H9 (cell line): ENCODE results near the gene SLC12A8. TPM values are rescaled to one million over a fixed set of nuclear protein-coding genes. Genes with fewer than 3 reads are reported as not detected.

Source experiments
- DNase-seq: peaks from one replicate; pipeline ENCODE4 v3.0.0-alpha.2; 2017
- H2AFZ ChIP-seq: one replicate; pipeline ENCODE4 v1.6.1; 2013; ENCODE audit warnings: mild to moderate bottlenecking, low read length, control low read depth, moderate library complexity
- H2AK5ac ChIP-seq: 2 replicates; pipeline ENCODE4 v1.6.1; 2013; ENCODE audit warnings: low read length, control low read depth, mixed read lengths; ENCODE audit not compliant: insufficient read length
- H2BK120ac ChIP-seq: one replicate; pipeline ENCODE4 v1.6.1; 2013; ENCODE audit warnings: low read depth, mild to moderate bottlenecking, low read length, control low read depth, inconsistent platforms; ENCODE audit not compliant: poor library complexity, severe bottlenecking
- H2BK12ac ChIP-seq: 2 replicates; pipeline ENCODE4 v1.6.1; 2013; ENCODE audit warnings: low read length, control low read depth, mixed read lengths, low read depth; ENCODE audit not compliant: insufficient read length
- H2BK15ac ChIP-seq: 2 replicates; pipeline ENCODE4 v1.6.1; 2013; ENCODE audit warnings: low read depth, low read length, control low read depth
- H2BK20ac ChIP-seq: one replicate; pipeline ENCODE4 v1.6.1; 2013; ENCODE audit warnings: low read depth, mild to moderate bottlenecking, low read length, control low read depth, inconsistent platforms; ENCODE audit not compliant: poor library complexity, severe bottlenecking
- H2BK5ac ChIP-seq: 2 replicates; pipeline ENCODE4 v1.6.1; 2013; ENCODE audit warnings: low read length, control low read depth, mixed read lengths; ENCODE audit not compliant: insufficient read length
- H3K14ac ChIP-seq: 2 replicates; pipeline ENCODE4 v1.6.1; 2013; ENCODE audit warnings: low read length, control low read depth; ENCODE audit not compliant: insufficient read depth
- H3K18ac ChIP-seq: 2 replicates; pipeline ENCODE4 v1.6.1; 2013; ENCODE audit warnings: low read depth, mild to moderate bottlenecking, mixed read lengths, low read length, control low read depth; ENCODE audit not compliant: insufficient read length
- H3K23ac ChIP-seq: 2 replicates; pipeline ENCODE4 v1.6.1; 2013; ENCODE audit warnings: low read length, control low read depth, mixed read lengths, low read depth; ENCODE audit not compliant: insufficient read length
- H3K23me2 ChIP-seq: 2 replicates; pipeline ENCODE4 v1.6.1; 2013; ENCODE audit warnings: low read depth, mild to moderate bottlenecking, mixed read lengths, low read length, control low read depth; ENCODE audit not compliant: insufficient read length, poor library complexity, severe bottlenecking
- H3K27ac ChIP-seq: 2 replicates; pipeline ENCODE4 v1.5.1; 2013; ENCODE audit warnings: low read length, control low read depth, mixed read lengths, low read depth; ENCODE audit not compliant: insufficient read length
- H3K27me3 ChIP-seq: 2 replicates; pipeline ENCODE4 v1.6.1; 2013; ENCODE audit warnings: low read length, control low read depth, inconsistent platforms; ENCODE audit not compliant: insufficient read depth
- H3K4ac ChIP-seq: 2 replicates; pipeline ENCODE4 v1.6.1; 2013; ENCODE audit warnings: low read depth, mild to moderate bottlenecking, control low read depth, inconsistent platforms, low read length, moderate library complexity
- H3K4me1 ChIP-seq: 2 replicates; pipeline ENCODE4 v1.6.1; 2013; ENCODE audit warnings: low read length, control low read depth, inconsistent platforms; ENCODE audit not compliant: insufficient read depth
- H3K4me2 ChIP-seq: 2 replicates; pipeline ENCODE4 v1.6.1; 2013; ENCODE audit warnings: low read length, control low read depth, mixed read lengths; ENCODE audit not compliant: insufficient read length, insufficient read depth
- H3K56ac ChIP-seq: 2 replicates; pipeline ENCODE4 v1.6.1; 2013; ENCODE audit warnings: low read depth, mild to moderate bottlenecking, mixed read lengths, low read length, control low read depth; ENCODE audit not compliant: insufficient read length
- H3K79me1 ChIP-seq: 2 replicates; pipeline ENCODE4 v1.6.1; 2013; ENCODE audit warnings: low read depth, mild to moderate bottlenecking, moderate library complexity, low read length, control low read depth, inconsistent platforms; ENCODE audit not compliant: insufficient read depth, poor library complexity, severe bottlenecking
- H3K79me2 ChIP-seq: 2 replicates; pipeline ENCODE4 v1.6.1; 2013; ENCODE audit warnings: low read length, control low read depth, inconsistent platforms; ENCODE audit not compliant: insufficient read depth
- H3K9ac ChIP-seq: 2 replicates; pipeline ENCODE4 v1.6.1; 2013; ENCODE audit warnings: low read length, control low read depth, mixed read lengths; ENCODE audit not compliant: insufficient read length; ENCODE audit errors: extremely low read depth
- H3K9me3 ChIP-seq: one replicate; pipeline ENCODE4 v1.6.1; 2013; ENCODE audit warnings: low read depth, low read length, inconsistent platforms; ENCODE audit not compliant: control insufficient read depth
- H3T11ph ChIP-seq: one replicate; pipeline ENCODE4 v1.6.1; 2013; ENCODE audit warnings: mild to moderate bottlenecking, low read length, control low read depth, inconsistent platforms
- H4K20me1 ChIP-seq: one replicate; pipeline ENCODE4 v1.6.1; 2013; ENCODE audit not compliant: control insufficient read depth, insufficient read length, insufficient read depth
- H4K5ac ChIP-seq: 2 replicates; pipeline ENCODE4 v1.6.1; 2013; ENCODE audit warnings: low read depth, mild to moderate bottlenecking, mixed read lengths, low read length, control low read depth; ENCODE audit not compliant: insufficient read length
- H4K8ac ChIP-seq: replicated peaks from 2 replicates; pipeline ENCODE4 v1.6.1; 2013; ENCODE audit warnings: low read length, control low read depth, mixed read lengths, low read depth; ENCODE audit not compliant: insufficient read length
- H4K91ac ChIP-seq: 2 replicates; pipeline ENCODE4 v1.6.1; 2013; ENCODE audit warnings: low read depth, mild to moderate bottlenecking, moderate library complexity, mixed read lengths, low read length, control low read depth; ENCODE audit not compliant: insufficient read length
- H3K27ac Mint-ChIP-seq, 3 experiments: 2 replicates in 2 of 3; 3 replicates in 1 of 3; pipeline ENCODE4 v1.8.0; 2020 to 2021; ENCODE audit warnings: mixed read lengths in 3 of 3, mild to moderate bottlenecking in 1 of 3, moderate library complexity in 1 of 3
- H3K27me3 Mint-ChIP-seq: 2 replicates; pipeline ENCODE4 v1.8.0; 2021; ENCODE audit warnings: low read depth, mild to moderate bottlenecking, moderate library complexity, mixed read lengths
- H3K36me3 Mint-ChIP-seq, 3 experiments: 2 replicates in 2 of 3; 3 replicates in 1 of 3; pipeline ENCODE4 v1.8.0; 2020 to 2021; ENCODE audit warnings: low read depth in 3 of 3, mixed read lengths in 3 of 3; ENCODE audit not compliant: insufficient read depth in 1 of 3
- H3K4me1 Mint-ChIP-seq, 2 experiments: 2 replicates each; pipeline ENCODE4 v1.8.0; 2020; ENCODE audit warnings: mixed read lengths in 2 of 2
- H3K4me3 Mint-ChIP-seq, 2 experiments: 2 replicates in 1 of 2; 3 replicates in 1 of 2; pipeline ENCODE4 v1.8.0; 2020 to 2021; ENCODE audit warnings: mild to moderate bottlenecking in 2 of 2, mixed read lengths in 2 of 2, moderate library complexity in 1 of 2
- H3K9me3 Mint-ChIP-seq, 2 experiments: 2 replicates in 1 of 2; 3 replicates in 1 of 2; pipeline ENCODE4 v1.8.0; 2020; ENCODE audit warnings: mild to moderate bottlenecking in 2 of 2, mixed read lengths in 2 of 2, moderate library complexity in 1 of 2
- WGBS: extraction: QIAGEN DNeasy Blood & Tissue Kit; methylation state at CpG from one replicate; pipeline ENCODE4 v1.1.7; 2013; ENCODE audit warnings: missing lambda C conversion rate, low lambda C conversion rate, mixed read lengths; ENCODE audit not compliant: insufficient read length; ENCODE audit errors: extremely low coverage; 5-methylcytosine and 5-hydroxymethylcytosine counted together
- total RNA-seq: library from RNA; stranded (reverse); gene quantifications from 2 replicates; pipeline ENCODE4 v1.2.1, GENCODE V29; 2021
- TF ChIP-seq, protein P1 (sequence below): fragments of 200-600 bp; sonication (generic); conservative IDR thresholded peaks from 3 replicates; pipeline ENCODE4 v1.8.0; 2021; ENCODE audit warnings: antibody characterized with exemption, mild to moderate bottlenecking

SLC12A8 gene
- total RNA-seq, 1 experiment from 2014 or later, result 8.2 TPM

DNA sequence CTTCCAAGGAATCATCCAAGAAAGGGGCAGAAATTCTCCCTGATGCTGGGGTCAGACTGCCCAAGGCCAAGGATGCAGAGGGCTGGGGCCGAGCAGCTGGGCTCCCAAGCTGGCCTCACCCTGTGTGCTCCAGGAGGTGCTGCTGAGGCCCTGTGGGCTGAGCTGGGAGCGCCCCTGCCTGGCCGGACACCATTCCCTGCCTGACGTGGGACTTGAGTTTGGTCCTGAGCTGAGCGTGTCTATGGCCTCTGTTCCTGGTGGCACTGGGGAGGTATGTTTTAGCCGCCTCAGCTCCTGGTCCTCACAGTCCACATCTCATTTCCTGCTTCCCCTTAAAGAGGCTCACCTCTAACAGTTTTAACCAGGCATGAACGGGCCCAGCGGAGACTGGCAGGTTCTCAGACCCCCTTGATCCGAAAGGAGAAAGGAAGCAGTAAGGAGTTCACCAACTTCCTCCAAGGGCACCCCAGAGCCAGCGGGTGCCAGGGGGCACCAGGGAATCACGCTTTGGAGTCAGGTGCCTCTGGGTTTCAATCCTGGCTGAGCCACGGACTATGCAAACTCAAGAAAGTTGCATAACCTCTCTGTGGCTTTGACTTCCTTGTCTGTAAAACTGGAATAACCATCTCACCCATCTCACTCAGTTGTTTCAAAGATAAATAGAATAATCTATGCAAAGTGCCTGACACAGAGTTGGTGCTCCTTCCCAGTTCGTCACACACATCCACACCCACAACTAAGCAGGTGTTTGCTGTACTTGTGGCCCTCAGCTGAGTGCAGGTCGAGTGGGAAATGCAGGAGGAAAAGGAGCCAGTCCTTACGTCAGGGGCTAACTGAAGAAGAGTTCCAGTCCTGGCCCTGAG is 48.6 kb downstream of the SLC12A8 start:
- H2BK5ac ChIP-seq, result no peak overlapping the region
- no peaks in the 10 kb centered on the region for H3K9me3 Mint-ChIP-seq
- no peak overlapping the region for H4K5ac ChIP-seq
- H3K4ac ChIP-seq, result no peak overlapping the region
- H3K23me2 ChIP-seq, result no peaks in the 10 kb centered on the region
- H3K4me1 ChIP-seq, result no peaks in the 10 kb centered on the region
- TF ChIP-seq, protein P1, sequence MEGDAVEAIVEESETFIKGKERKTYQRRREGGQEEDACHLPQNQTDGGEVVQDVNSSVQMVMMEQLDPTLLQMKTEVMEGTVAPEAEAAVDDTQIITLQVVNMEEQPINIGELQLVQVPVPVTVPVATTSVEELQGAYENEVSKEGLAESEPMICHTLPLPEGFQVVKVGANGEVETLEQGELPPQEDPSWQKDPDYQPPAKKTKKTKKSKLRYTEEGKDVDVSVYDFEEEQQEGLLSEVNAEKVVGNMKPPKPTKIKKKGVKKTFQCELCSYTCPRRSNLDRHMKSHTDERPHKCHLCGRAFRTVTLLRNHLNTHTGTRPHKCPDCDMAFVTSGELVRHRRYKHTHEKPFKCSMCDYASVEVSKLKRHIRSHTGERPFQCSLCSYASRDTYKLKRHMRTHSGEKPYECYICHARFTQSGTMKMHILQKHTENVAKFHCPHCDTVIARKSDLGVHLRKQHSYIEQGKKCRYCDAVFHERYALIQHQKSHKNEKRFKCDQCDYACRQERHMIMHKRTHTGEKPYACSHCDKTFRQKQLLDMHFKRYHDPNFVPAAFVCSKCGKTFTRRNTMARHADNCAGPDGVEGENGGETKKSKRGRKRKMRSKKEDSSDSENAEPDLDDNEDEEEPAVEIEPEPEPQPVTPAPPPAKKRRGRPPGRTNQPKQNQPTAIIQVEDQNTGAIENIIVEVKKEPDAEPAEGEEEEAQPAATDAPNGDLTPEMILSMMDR, result peak; percentile 58; the same call in 2 of the 3 replicates
- H3K9me3 ChIP-seq, result no peaks in the 10 kb centered on the region
- H3K56ac ChIP-seq, result no peak overlapping the region
- H4K20me1 ChIP-seq, result no peaks in the 10 kb centered on the region
- H3T11ph ChIP-seq, result no peak overlapping the region
- no peaks in the 10 kb centered on the region for H3K27me3 ChIP-seq
- no peak overlapping the region for H3K14ac ChIP-seq
- H3K27ac ChIP-seq, result no peak overlapping the region
- no peak overlapping the region for H3K23ac ChIP-seq
- DNase-seq, result peak; percentile 80
- H2BK120ac ChIP-seq, result no peak overlapping the region
- H2AFZ ChIP-seq, result no peak overlapping the region
- no peak overlapping the region for H2BK12ac ChIP-seq
- H3K79me1 ChIP-seq, result no peaks in the 10 kb centered on the region
- peaks cover 9 to 14% of the 10 kb centered on the region in 2 experiments for H3K4me1 Mint-ChIP-seq
- H3K27ac Mint-ChIP-seq, result no peak overlapping the region; a peak in 1 of 7 replicates
- H3K18ac ChIP-seq, result no peak overlapping the region
- H4K91ac ChIP-seq, result no peak overlapping the region
- H3K4me3 Mint-ChIP-seq, result no peak overlapping the region
- H4K8ac ChIP-seq, result no peak overlapping the region
- no peak overlapping the region for H2BK15ac ChIP-seq
- no CpG with 5 or more reads among the region's 15 CpGs for WGBS
- H3K4me2 ChIP-seq, result no peak overlapping the region
- H3K27me3 Mint-ChIP-seq, result no peaks in the 10 kb centered on the region
- H2BK20ac ChIP-seq, result no peak overlapping the region
- no peaks in the 10 kb centered on the region for H3K79me2 ChIP-seq
- no peak overlapping the region for H3K9ac ChIP-seq
- no peaks in the 10 kb centered on the region; a peak in 1 of 7 replicates for H3K36me3 Mint-ChIP-seq
- no peak overlapping the region for H2AK5ac ChIP-seq
